Measurements from ENCODE around the gene CDX2.

Gene CDX2

DNA sequence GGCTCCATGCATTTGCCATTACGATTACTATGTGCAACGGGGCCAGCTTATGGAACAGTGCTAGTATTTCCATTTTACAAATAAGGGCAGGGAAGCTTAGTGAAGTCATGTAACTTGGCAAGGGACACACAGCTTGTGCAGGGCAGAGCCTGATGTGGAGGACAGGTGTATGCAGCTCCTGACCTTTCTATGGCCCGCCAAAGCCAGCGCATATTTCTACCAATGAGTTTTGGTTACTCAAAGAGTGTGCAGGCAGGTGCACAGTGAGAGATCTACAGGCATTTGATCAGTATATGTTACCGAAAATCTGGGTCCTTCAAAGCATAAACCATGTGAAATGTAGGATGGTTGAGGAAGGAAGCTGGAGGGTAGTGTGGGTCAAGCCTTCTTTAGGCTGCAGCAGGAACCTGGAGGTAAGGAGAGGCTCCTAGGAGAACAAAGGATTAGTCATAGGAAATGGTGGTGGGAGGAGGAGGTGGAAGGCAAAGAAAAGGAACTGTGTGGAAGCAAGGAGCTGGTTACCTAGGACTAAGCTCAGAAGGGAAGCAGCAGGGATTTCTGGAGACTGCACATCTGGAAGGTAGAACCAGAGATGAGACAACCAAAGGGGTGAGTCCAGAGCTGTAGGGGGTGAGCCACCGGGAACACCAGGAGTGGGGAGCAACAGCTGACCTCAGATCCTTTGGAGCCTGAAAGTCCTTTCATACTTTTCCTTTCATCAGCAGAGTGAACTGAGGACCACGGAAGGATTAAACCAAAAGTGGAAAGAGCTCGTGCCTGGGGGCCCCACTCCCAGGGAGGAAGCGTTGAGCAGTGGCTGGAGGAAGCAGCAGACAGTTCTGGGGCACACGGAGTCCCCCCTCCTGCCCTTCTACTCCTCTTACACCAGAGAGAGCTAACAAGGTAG is 53.6 kb downstream of the CDX2 start:
- DNase-seq = no peak

DNA sequence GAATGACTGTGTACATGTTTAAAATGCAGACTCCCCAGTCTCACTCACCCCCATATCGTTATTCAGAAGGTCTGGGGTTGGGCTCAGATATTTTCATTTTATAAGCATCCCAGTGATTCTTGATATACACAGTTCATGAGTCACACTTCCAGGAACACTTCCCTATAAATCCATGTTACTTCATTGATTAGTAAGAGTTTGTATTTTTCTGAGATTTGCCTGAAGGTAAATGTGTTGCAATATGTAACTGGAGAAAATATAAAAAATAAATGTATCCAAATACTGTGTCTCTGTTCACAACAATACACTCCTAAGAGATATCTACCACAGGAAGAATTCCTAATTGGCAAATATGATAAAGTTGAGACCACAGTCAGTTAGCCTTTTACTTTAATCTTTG is 56.0 kb downstream of the CDX2 start:
- no peak for DNase-seq

DNA sequence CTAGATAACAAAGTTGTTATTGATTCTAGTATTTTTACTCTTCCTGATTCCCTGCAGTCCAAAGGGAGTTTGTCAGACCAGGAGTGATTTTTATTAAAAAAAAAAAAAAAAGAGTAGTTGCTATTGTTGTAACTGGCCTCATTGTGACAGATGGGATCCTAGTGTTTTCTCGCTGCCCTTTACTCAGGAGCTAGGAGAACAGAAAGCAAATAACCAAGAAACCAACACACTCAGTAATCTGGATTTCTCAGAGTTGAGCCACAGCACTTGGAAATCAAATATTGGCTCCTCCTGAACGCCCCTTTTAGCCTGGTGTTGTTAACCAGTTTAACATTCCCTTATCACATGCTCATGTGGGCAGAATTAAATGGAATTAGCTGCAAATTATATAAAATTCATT is 57.6 kb downstream of the CDX2 start:
- DNase-seq = no peak
